Mesendoderm (in vitro differentiated cells): ENCODE results near the gene NINJ1.

Source experiments
- DNase-seq: peaks from one replicate; pipeline ENCODE4 v3.0.0; 2013
- H2AK5ac ChIP-seq: 2 replicates; pipeline ENCODE4 v1.6.1; 2013; ENCODE audit warnings: low read length, inconsistent platforms
- H2BK120ac ChIP-seq: 2 replicates; pipeline ENCODE4 v1.6.1; 2013; ENCODE audit warnings: low read depth, mild to moderate bottlenecking, low read length, moderate library complexity, mixed read lengths
- H2BK15ac ChIP-seq: replicated peaks from 2 replicates; pipeline ENCODE4 v1.6.1; 2013; ENCODE audit warnings: low read depth, mild to moderate bottlenecking, moderate library complexity
- H2BK5ac ChIP-seq: 2 replicates; pipeline ENCODE4 v1.6.1; 2013; ENCODE audit warnings: low read length, inconsistent platforms
- H3K18ac ChIP-seq: 2 replicates; pipeline ENCODE4 v1.6.1; 2013; ENCODE audit warnings: mild to moderate bottlenecking, low read length, mixed read lengths
- H3K23ac ChIP-seq: one replicate; pipeline ENCODE4 v1.6.1; 2013; ENCODE audit warnings: low read length
- H3K27ac ChIP-seq: 2 replicates; pipeline ENCODE4 v1.5.1; 2013; ENCODE audit warnings: low read depth, mild to moderate bottlenecking, inconsistent platforms, low read length, moderate library complexity
- H3K27me3 ChIP-seq: 2 replicates; pipeline ENCODE4 v1.6.1; 2013; ENCODE audit warnings: low read length, control low read depth, mild to moderate bottlenecking, inconsistent platforms; ENCODE audit not compliant: insufficient read depth, poor library complexity
- H3K36me3 ChIP-seq: 2 replicates; pipeline ENCODE4 v1.6.1; 2013; ENCODE audit warnings: low read length, inconsistent platforms; ENCODE audit not compliant: control insufficient read depth, insufficient read depth
- H3K4ac ChIP-seq: one replicate; pipeline ENCODE4 v1.6.1; 2013; ENCODE audit warnings: low read depth, mild to moderate bottlenecking, low read length, moderate library complexity
- H3K4me1 ChIP-seq: 2 replicates; pipeline ENCODE4 v1.6.1; 2013; ENCODE audit warnings: low read depth, low read length, inconsistent platforms; ENCODE audit not compliant: control insufficient read depth
- H3K4me2 ChIP-seq: 2 replicates; pipeline ENCODE4 v1.6.1; 2013; ENCODE audit warnings: low read length
- H3K4me3 ChIP-seq: 2 replicates; pipeline ENCODE4 v1.5.1; 2013; ENCODE audit warnings: mild to moderate bottlenecking, low read length
- H3K56ac ChIP-seq: one replicate; pipeline ENCODE4 v1.6.1; 2013; ENCODE audit warnings: low read length
- H3K79me1 ChIP-seq: 2 replicates; pipeline ENCODE4 v1.6.1; 2013; ENCODE audit warnings: low read length, inconsistent platforms
- H3K79me2 ChIP-seq: 2 replicates; pipeline ENCODE4 v1.6.1; 2013; ENCODE audit warnings: mild to moderate bottlenecking, low read length; ENCODE audit not compliant: control insufficient read depth, insufficient read depth
- H3K9ac ChIP-seq: 2 replicates; pipeline ENCODE4 v1.6.1; 2013; ENCODE audit warnings: low read length, inconsistent platforms
- H4K5ac ChIP-seq: one replicate; pipeline ENCODE4 v1.6.1; 2013; ENCODE audit warnings: low read length
- H4K8ac ChIP-seq: one replicate; pipeline ENCODE4 v1.6.1; 2013; ENCODE audit warnings: low read depth, mild to moderate bottlenecking, control low read depth, low read length, moderate library complexity
- WGBS: extraction: QIAGEN DNeasy Blood & Tissue Kit; methylation state at CpG from one replicate; pipeline ENCODE4 v1.1.7; 2013; ENCODE audit warnings: low lambda C conversion rate, missing lambda C conversion rate; ENCODE audit not compliant: insufficient coverage; ENCODE audit errors: extremely low coverage; 5-methylcytosine and 5-hydroxymethylcytosine counted together

The NINJ1 gene

DNA sequence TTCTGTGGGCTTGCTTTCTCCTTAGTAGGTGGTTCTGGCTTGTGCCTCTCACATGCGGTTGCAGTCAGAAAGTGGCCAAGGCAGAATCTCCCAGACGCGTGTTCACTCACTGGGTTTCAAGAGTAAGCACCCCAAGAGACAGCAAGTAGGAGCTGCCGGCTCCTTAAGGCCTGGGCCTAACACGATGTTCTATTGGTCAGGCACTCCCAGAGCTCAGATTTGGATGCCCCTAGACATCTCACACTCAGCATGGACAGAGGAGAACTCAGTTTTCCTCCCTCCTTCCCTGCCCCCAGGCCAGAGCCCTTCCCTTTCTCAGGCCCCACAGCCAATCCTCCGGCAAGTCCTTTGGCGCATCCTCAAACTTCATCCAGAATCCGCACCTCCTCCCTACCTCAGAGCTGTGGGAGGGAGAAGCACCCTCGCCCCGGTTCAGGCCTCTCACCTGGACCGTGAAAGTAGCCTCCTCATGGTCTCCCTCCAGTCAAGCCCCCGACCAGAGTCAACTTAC is 44.5 kb downstream of the NINJ1 start:
- H3K56ac ChIP-seq, result no peak overlapping the region
- no peak overlapping the region for H2AK5ac ChIP-seq
- no peak overlapping the region for H4K8ac ChIP-seq
- no peak overlapping the region for H4K5ac ChIP-seq
- H3K4me3 ChIP-seq, result no peak overlapping the region
- H3K79me1 ChIP-seq, result no peaks in the 10 kb centered on the region
- H2BK5ac ChIP-seq, result no peak overlapping the region
- H3K36me3 ChIP-seq, result no peaks in the 10 kb centered on the region
- H3K9ac ChIP-seq, result no peak overlapping the region
- H3K79me2 ChIP-seq, result no peaks in the 10 kb centered on the region
- no peaks in the 10 kb centered on the region for H3K27me3 ChIP-seq
- H3K4me2 ChIP-seq, result no peak overlapping the region
- no peak overlapping the region for H3K27ac ChIP-seq
- no peak overlapping the region for H3K18ac ChIP-seq
- H2BK120ac ChIP-seq, result no peak overlapping the region
- no peaks in the 10 kb centered on the region for H3K4me1 ChIP-seq
- WGBS, result no CpG with 5 or more reads among the region's 12 CpGs
- no peak overlapping the region for H2BK15ac ChIP-seq
- no peak overlapping the region for H3K23ac ChIP-seq
- no peak for DNase-seq
- no peak overlapping the region for H3K4ac ChIP-seq

DNA sequence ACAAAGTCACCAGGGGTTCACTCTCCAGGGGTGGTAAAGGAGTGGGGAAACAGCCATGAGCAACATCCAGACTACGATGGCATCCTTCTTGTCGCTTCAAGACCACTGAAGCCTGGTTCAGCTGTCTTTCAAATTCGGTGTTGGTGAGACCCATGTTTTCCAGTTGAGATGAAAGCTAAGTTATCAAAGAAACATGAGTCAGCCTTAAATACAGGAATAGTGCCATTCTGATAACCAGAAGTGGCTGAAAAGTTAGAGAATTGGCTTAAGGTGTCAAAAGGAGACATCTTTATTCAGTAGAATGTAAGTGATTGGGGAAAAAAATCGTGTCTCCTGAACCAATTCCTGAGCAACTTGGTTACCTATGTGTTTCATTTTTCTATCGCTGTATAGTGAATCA is 45.0 kb downstream of the NINJ1 start:
- H3K23ac ChIP-seq, result no peak overlapping the region
- H4K8ac ChIP-seq, result no peak overlapping the region
- no peak for DNase-seq
- H2AK5ac ChIP-seq, result no peak overlapping the region
- no peak overlapping the region for H3K4me3 ChIP-seq
- WGBS, result no CpG with 5 or more reads among the region's 5 CpGs
- H3K79me1 ChIP-seq, result no peaks in the 10 kb centered on the region
- H3K4me2 ChIP-seq, result no peak overlapping the region
- H3K36me3 ChIP-seq, result no peaks in the 10 kb centered on the region
- H4K5ac ChIP-seq, result no peak overlapping the region
- H3K18ac ChIP-seq, result no peak overlapping the region
- H2BK15ac ChIP-seq, result no peak overlapping the region
- H3K56ac ChIP-seq, result no peak overlapping the region
- no peaks in the 10 kb centered on the region for H3K27me3 ChIP-seq
- H3K79me2 ChIP-seq, result no peaks in the 10 kb centered on the region
- H3K4me1 ChIP-seq, result no peaks in the 10 kb centered on the region
- H2BK120ac ChIP-seq, result no peak overlapping the region
- H2BK5ac ChIP-seq, result no peak overlapping the region
- H3K9ac ChIP-seq, result no peak overlapping the region
- no peak overlapping the region for H3K27ac ChIP-seq
- H3K4ac ChIP-seq, result no peak overlapping the region

DNA sequence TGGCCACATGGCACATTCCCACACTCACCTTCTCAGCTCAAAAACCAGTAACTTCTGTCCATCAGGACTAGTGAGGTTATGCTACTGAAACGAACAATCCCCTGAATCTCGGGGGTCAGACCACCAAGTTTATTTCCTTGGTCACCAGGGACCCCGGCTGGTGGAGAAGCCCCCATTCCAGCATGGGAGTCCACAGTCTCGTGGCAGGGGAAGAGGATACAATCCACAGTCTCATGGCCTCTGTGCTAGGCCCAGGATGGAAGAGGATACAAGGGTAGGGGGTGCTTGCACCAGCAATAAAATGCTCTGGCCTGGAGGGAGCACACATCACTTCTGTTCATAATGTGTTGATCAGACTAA is 45.4 kb downstream of the NINJ1 start:
- Histone ChIP-seq H4K8ac (no peak overlapping the region), H2BK15ac (no peak overlapping the region), H4K5ac (no peak overlapping the region), H2AK5ac (no peak overlapping the region), H3K9ac (no peak overlapping the region), H3K4me1 (no peaks in the 10 kb centered on the region), H3K36me3 (no peaks in the 10 kb centered on the region), H3K18ac (no peak overlapping the region), H3K27ac (no peak overlapping the region), H2BK120ac (no peak overlapping the region), H3K27me3 (no peaks in the 10 kb centered on the region), H3K56ac (no peak overlapping the region), H3K79me1 (no peaks in the 10 kb centered on the region), H3K4me2 (no peak overlapping the region), H3K23ac (no peak overlapping the region), H3K4me3 (no peak overlapping the region), H3K79me2 (no peaks in the 10 kb centered on the region), H3K4ac (no peak overlapping the region), H2BK5ac (no peak overlapping the region)
- no peak for DNase-seq
- whole genome bisulfite sequencing, result no CpG with 5 or more reads among the region's 4 CpGs

DNA sequence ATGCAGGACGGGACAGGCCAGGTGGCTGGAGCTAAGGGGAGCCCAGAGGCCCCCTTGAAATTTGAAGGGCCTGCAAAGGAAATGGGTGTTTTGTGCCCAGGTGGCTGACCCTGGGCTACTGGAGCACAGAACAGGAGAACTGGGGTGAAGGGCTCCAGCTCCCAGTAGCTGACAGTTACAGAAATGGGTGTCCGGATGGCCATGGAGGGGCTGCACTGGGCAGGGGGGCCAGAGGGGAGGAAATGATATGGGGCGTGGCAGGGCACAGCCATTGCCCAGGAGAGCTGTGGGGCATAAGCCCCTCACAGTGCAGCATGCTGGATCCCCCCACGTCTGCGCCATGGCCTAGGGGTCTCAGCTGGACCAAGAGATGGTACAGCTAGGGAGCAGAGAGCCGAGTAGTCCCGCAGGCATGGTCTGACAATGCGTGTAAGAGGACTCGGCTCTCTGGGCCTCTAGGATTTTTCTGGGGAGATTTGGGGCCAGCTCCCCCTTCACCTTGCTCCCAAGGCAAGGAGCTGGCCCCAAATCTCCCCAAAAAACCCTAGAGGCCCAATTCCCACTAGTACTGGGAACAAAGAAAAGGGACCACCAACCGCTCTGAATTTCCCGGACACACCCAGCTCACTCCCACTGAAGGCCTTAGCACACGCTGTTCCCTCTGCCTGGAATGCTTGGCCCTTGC is 45.9 kb downstream of the NINJ1 start:
- Histone ChIP-seq H3K4me1 (no peaks in the 10 kb centered on the region), H3K56ac (no peak overlapping the region), H3K4me2 (no peak overlapping the region), H3K27ac (no peak overlapping the region), H3K18ac (no peak overlapping the region), H3K36me3 (no peaks in the 10 kb centered on the region), H3K23ac (no peak overlapping the region), H3K9ac (no peak overlapping the region), H2BK15ac (no peak overlapping the region), H3K4me3 (no peak overlapping the region), H2BK120ac (no peak overlapping the region), H4K8ac (no peak overlapping the region), H2BK5ac (no peak overlapping the region), H3K27me3 (no peaks in the 10 kb centered on the region), H2AK5ac (no peak overlapping the region), H3K79me2 (no peaks in the 10 kb centered on the region), H3K4ac (no peak overlapping the region), H4K5ac (no peak overlapping the region), H3K79me1 (no peaks in the 10 kb centered on the region)
- no CpG with 5 or more reads among the region's 12 CpGs for WGBS
- no peak for DNase-seq

DNA sequence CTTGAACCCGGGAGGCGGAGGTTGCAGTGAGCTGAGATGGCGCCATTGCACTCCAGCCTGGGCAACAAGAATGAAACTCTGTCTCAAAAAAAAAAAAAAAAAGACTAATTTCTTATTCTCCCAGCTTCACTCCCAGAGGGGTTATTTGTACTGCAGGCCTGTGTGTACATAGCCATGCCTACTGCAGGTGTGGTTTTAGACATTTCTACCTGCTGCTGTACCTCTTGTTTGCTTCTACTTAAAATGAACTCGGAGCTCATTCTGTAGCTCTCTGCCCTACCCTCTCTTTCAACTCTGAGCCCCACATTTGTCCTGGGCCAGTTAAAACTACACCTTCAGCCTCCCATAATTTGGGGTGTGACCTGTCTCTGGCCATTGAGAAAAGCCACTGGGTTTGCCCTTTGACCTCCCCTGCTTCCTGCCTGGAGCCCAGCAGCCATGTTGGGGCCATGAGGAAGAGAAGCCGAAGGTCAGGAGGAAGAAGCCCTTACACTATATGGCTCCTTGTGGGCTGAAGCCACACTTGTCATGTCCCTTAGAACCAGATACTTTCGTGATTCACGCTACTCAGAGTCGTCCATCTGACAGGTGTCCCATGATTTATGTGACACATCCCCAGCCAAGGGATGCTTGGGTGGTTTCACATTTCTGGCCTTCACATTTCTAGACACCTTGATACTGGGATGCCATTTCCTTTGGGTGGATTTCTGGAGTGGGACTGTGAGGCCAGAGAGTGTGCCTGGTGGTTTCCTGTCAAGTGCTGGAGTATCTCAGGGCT is 47.4 kb downstream of the NINJ1 start:
- Histone ChIP-seq H2BK120ac (no peak overlapping the region), H3K56ac (no peak overlapping the region), H3K27me3 (no peaks in the 10 kb centered on the region), H3K23ac (no peak overlapping the region), H2AK5ac (no peak overlapping the region), H3K79me1 (no peaks in the 10 kb centered on the region), H2BK15ac (no peak overlapping the region), H3K4me1 (no peaks in the 10 kb centered on the region), H3K4me3 (no peak overlapping the region), H3K4me2 (no peak overlapping the region), H3K36me3 (no peaks in the 10 kb centered on the region), H2BK5ac (no peak overlapping the region), H3K18ac (no peak overlapping the region), H4K8ac (no peak overlapping the region), H3K9ac (no peak overlapping the region), H4K5ac (no peak overlapping the region), H3K4ac (no peak overlapping the region), H3K79me2 (no peaks in the 10 kb centered on the region), H3K27ac (no peak overlapping the region)
- no CpG with 5 or more reads among the region's 8 CpGs for WGBS
- no peak for DNase-seq
